ENCODE measurements around the gene TTPAL.

TTPAL gene

DNA sequence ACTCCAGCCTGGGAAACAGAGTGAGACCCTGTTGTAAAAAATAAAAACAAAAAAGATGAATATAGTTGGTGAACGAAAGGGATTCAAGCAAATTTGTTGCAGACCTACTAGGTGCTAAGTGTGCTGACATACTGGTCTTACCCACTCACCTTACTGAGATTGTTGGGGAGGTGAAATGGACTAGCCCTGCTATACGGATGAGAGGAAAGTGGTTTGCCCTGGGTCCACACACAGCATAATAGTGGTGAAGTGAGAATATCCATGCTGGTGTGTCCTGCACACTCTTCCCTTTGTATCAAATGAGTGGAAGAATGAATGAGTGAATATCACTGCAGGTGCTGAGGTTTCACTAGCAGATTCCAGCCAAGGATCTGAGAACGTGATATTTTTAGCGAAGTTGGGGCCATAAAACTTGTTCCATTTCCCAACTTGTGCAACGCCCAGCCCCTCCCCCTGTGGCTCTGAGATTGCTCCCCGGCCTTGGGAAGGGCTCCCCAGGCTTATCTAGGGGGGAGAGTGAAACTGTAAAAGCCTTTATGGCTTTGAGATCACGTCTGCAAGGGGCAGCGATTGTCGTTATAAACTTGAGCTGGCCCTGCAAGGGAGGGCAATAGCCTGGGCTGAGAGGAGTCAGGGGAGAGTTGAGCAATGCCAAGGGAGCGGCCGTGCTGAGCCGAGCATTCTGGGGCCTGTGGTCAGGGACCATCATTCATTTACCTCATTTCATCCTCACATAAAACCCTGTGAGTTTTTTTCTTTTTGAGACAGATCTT is 33.2 kb upstream of the TTPAL start:
- DNase-seq: no peak

DNA sequence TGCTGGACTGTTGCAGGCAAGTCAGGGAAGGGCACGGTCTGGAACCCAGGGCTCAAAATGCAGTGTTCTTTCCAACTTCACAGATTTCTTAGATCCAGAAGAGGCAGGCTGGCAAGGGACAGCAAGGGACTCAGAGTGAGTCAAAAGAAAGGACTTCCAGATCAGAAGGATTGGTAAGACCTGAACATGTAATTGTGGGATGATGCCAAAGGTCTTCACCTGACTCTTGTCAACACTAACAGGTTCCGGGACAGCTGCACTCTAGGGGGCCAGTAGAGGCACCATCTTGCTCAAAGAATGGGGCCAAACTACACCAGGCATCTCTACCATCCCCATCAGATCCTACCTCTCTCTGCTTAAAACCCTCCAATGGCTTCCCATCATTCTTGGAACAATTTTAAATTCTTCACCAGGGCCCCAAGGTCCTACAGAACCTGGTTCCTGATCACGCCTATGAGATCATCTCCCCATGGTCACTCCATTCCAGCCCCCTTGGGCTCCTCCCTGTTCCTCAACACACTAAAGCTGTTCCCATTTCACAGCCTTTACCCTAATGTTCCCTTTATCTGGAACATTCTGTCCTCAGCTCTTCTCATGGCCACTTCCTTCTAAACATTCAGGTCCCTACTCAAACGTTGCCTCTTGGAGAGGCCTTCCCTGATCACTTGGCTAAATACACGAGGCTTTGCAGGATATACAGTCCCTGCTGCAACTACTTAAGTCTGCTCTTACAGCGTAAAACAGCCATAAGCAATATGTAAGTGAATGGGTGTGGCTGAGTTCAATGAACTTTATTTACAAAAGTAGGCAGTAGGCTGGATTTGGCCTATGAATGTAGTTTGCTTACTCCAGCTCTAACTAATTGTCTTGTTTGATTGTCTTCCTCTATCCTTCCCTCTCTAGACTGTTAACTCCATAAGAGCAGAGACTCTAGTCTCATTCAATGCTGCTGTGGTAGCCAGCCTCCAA is 29.6 kb upstream of the TTPAL start:
- DNase-seq: no peak

DNA sequence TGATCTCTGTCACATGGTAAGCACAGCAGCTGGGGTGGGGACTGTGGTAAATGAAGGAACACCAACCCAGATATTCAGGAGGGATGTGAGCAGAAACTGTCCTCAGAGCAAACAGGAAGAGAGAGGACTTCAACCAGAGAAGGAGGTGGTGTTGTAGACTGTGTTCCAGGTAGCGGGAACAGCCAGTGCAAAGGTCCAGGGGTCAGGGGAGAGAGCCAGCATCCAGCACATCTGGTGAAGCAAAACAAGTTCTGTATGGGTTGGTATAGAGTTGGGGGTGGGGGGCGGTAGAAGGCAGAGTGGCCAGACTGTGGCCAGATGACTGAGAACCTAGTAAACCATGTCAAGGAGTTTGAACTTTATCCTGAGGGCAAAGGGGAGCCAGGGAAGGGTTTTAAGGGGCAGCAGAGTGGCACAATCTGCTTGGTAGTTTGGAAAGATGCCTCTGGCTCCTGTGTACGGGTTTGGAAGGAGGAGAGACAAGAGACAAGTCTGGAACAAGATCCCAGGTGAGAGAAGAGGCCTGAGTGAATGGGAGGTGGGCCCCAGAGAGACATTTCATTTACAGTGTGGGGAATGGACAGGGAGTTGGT is 27.8 kb upstream of the TTPAL start:
- no peak for DNase-seq

DNA sequence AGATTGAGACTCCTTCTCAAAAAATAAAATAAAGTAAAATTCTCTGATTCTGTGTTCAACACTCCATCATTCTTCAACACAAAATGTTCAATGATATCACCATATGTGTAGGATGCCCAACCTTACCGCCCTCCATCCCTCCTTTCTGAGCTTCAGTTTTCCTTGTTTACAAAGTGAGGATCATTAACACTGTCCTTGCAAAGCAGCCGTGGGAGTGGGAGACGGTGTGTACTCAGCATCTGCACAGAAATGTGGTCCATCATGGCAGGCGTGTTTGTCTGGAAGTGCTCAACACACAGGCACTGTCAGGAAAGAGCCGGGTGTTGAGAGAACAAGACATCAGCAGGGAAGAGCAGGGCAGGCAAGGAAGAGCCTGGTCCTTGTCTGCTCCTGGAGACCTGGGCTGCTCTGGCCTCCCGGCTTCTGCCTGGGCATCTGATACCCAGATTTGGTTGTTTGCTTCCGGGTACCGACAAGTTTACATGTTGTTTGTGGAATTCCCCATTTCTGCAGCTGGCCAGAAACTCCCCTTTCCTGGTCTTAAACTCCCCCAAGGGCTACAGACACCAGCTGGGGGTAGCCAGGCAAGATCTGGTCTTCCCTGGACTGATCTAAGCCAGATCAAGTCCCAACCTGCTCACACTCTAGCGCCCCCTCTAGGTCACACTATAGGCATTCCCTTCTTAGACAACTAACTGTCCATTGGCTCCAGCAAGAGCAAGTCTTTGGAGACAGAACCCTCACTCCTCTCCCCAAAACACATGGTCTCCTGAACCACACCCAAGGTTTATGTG is 26.7 kb upstream of the TTPAL start:
- no peak for DNase-seq

DNA sequence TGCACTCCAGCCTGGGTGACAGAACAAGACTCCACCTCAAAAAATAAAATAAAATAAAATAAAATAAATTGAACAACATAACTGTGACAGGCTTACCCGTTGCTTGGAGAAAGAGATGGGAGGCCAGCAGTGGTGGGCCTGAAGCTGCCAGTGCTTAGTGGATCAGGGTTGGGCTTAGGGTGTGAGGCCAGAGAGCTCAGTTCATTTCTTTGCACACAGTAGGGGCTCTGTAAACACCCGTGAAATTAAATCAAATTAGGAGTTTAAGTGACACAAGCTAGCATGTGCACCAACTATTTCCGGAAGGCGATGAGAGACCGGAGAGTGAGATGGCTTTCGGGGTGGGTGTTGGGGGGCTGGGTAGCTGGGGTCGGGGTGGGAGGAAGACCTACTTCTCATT is 25.8 kb upstream of the TTPAL start:
- DNase-seq: no peak

DNA sequence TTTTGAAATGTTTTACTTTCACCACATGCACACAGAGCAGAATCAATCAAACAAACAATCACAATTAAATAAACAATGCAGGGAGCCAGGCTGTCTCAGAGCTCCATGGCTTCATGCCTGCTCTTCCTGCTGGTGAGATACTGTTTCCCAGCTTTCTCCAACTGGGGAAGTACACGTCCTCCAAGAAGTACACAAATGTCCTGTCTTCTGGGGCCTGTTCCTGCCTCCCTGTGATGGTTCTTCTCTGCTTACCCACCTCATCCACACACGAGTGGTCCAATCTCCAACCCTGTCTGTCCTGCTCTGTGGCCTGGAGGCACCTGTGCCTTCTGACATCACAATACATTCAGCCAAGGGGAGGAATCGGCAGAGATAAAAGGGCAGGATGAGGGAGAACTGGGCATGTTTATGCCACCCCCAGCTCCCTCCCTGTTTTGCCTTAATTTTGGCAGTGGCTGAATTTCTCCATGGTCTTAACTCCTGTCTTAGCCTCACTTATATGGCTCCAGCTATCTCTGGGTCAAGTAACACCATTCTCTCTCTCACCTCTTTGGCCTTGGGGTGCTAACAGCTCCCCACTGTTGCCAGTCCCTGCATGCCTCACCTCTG is 25.3 kb upstream of the TTPAL start:
- DNase-seq: no peak

DNA sequence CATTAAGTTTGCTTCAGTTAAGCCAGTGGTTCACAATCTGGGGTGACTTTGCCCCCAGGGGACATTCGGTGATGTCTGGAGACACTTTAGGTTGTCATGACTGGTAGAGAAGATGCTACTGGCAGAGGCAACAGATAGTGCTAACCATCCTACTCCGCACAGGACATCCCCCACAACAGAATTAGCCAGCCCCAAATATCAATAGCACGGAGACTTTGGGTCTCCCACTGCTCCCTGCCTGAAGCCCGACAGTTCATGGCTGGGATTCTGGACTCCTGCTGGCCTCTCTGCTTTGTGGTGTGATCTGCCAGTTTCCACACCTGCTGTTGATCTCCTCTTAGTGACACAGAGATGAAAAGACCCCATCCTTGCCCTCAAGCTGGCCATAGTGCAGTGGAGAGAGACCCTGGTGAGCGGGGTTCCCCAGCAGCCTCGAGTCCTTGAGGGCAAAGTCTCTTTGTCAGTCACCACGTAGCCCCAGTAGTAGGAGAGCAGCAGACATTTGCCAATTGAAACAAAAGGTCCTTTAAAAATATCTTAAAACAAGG is 24.7 kb upstream of the TTPAL start:
- no peak for DNase-seq

DNA sequence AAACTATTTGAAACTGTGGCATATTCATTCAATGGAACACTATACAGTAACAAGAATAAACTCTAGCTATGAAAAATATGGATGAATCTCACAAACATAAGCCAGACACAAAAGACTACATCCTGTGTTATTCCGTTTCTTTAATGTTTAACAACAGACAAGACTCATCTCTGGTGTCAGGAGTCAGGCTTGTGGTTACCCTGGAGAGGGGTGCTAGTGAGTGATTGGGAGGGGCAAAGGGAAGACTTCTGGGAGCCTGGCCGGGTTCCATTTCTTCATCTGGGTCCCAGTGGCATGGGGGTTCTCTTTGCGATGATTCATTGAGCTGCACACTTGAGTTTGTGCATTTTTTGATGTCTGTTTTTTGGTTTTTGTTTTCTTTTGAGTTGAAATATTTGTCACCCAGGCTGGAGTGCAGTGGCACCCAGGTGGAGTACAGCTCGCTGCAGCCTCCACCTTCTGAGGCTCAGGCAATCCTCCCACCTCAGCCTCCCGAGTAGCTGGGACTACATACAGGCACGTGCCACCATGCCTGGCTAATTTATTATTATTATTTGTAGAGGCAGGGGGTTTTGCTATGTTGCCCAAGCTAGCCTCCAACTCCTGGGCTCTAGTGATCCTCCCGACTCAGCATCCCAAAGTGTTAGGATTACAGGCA is 21.2 kb upstream of the TTPAL start:
- DNase-seq: no peak

DNA sequence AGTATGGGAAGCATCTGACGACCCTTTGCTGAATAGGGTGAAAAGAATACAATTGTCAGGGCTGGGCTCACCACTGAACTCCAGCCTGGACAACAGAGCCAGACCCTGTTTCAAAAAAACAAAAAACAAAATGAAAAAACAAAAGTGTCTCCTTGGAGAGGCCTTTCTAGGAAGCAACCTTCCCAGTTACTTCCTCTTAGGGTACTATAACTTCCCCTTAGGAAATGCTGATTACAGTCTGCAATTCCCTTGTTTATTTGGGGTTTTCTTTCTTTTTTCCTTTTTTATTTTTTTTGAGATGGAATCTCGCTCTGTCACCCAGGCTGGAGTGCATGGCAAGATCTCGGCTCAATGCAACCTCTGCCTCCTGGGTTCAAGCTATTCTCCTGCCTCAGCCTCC is 20.5 kb upstream of the TTPAL start:
- no peak for DNase-seq

DNA sequence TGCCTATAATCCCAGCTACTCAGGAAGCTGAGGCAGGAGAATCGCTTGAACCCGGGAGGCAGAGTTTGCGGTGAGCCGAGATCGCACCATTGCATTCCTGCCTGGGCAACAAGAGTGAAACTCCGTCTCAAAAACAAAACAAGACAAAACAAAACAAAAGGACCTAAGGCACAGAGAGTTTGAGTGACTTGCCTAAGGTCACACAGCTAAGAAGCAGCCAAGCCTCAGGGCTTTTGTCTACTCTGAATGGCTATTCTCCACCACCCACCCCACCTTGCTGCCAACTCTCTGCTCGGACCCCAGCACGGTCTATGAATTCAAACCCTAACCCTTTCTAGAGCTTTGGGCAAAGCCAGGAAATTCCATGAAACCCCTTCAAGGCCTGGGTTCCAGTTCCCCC is 19.1 kb upstream of the TTPAL start:
- no peak for DNase-seq

DNA sequence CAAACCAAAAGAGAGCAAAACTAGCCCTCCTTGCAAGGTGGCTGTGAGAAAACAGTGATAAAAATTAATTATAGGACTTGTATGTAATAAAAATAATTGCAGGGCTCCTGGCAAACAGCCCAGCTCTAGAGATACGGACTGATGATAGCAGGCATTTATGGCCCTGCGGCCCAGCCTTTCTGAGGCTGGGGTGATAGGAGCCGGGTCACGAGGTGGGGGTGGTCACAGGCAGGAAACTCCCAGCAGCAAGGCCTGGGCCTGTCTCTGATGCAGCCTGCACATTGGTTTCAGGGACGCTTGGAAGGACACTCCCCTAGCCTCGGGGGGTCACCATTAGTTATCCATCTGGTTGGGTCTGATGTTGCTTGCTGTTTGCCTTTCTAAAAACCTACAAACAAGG is 18.7 kb upstream of the TTPAL start:
- DNase-seq: no peak

DNA sequence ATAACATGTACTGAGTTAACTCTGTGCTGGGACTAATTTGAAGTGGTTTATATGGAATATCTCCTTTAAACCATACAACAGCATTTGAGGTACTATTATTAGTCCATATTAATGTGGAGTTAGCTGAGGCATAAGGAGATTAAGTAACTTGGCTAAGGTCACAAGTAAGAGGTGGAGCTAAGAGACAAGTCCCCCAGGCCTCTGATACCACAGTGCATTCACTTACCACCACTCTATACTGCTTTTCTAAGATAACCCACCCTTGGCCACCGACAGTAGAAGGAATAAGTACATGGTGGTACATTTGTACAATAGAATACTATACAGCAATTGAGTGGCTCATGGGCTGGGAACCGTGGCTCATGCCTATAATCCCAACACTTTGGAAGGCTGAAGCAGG is 16.4 kb upstream of the TTPAL start:
- DNase-seq: no peak

DNA sequence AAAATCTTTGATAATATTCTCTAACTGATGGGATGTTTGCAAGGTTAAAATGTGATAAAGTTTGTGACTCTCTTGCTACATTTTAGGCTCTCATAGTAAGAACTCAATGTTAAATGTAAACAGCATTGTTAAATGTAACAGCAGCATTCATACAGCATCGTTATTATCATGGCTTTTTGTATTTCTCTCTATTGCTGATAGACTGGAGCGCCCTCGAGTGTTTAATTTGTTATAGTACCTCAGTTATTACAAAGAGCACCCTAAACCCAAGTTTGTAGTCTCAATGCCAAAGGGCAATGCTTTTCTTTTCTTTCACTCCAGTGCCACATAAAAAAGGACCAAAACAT is 14.9 kb upstream of the TTPAL start:
- no peak for DNase-seq

DNA sequence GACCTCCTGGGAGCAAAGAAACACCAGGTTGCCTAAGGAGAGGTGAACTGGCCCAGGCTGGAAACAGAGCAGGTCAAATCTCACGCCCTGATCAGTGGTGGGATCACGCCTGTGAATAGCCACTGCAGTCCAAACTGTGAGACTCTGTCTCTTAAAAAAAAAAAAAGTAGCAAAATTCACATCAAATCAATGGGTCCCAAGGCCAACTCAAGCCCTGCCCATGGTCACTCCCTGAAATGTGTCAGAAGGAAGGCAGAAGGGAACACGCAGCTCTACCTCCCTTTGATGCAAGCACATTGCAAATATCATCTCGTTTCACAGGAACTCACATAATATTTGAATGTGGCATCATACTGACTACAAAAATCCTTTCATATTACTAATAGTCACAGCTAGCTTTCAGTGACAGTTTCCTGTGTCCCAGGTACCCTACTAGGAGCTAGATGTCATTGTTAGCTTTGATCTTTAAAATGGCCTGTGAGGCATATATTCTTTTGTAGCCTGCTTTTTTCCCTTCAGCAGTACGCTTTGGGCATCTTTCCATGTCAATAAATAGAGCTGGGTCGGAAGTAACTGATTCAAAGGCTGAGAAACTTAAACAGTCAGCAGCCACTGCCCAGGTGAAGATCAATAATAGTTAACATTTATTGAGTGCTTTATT is 14.4 kb upstream of the TTPAL start:
- no peak for DNase-seq

DNA sequence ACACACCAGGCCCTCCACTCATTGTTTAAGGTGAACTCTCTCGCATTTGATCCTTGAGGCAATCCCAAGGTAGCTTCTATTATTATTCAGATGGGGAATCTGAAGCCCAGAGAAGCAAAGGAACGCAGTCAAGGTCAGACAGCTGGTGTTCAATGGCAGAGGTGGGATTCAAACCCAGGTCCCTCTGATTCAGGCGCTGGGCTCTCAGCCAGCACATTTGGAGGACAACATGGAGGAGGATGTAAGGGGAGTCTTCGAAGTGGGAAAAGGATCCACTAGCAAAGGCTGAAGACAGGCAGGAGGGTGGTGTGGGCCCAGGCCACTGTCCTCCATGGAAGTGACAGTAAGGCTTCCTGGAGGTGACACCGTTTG is 13.9 kb upstream of the TTPAL start:
- DNase-seq: no peak

DNA sequence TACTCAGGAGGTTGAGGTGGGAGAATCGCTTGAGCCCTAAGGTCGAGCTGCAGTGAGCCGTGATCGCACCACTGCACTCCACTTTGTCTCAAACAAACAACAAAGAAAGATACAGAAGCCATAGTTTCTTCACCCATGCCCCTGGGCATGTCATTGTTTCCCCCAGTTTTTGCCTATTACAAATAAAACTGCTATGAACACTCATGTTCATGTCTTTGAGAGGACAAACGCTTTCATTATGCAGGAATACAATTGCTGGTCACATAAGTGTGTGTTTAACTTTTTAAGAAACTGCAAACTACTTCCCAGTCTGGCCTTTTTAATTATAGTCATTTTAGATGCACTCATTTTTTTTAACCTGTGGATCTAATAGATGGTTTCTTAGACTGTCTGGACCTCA is 12.2 kb upstream of the TTPAL start:
- DNase-seq: no peak

DNA sequence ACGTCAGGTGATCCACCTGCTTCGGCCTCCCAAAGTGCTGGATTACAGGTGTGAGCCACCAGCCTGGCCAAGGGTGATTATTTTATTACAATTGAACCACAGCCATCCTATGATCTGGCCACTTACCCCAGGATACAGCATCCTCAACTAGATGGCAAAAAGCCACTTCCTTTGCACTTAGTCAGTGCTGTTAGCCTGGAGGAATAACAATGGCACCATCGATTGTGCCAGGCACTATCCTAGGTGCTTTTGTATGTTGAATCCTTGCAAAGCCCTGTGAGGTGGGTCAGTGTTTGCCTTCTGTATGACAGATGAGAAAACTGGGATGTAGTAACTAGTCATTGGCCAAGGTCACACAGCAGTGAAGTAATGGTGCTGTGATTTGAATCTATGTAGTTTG is 11.2 kb upstream of the TTPAL start:
- no peak for DNase-seq

DNA sequence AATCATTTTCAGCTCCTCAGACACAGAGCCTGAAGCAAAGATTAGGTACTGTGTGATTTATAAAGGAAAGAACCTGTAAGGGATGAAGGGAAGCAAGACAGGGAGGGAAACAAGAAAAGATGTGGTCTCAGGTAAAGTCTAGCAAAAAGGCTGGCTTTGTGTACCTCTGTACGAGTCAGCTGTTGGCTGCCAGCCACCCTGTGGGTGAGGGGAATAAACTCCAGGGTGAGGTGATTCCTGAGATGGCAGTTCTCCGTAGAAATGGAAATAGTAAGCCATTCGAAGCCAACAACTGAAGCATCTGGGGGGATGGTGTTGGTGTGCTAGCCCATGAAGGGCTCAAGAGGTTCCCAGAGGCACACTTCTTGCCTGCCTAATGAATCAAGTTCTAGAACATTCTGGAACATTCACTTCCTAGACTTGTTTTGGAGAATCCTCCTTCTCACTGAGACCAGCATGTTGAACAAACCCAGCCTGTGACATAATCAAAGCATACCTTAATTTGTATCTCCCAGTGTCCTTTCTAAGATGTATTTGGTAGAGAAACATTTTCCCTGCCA is 10.6 kb upstream of the TTPAL start:
- DNase-seq: no peak

DNA sequence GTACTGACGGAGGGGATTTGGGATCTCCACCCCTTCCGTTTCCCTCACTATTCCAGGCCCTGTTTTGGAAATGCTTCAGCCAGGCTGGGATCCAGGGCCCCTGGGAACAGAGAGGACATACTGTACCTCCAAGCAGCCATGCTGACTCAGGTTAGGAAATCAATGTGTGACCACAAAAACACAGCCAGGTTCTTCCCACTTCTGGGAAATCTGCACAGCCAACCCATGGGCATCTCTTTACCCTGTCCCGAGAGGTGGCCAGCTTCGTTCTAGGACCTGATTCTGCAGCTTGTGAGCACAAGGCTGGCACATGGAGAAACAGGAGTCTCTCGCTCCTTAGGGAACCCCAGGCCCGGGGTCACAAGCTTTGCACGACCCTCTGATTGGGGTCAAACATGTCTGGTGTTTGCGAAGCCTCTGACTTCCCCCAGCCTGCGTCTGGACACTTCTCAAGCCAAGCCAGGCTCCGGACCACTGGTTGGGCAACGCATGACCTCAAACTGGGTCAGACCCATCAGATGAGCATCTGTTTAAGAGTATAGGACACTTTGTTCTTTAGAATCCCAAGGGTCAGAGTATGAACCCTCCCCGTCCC is 8.3 kb upstream of the TTPAL start:
- no peak for DNase-seq

DNA sequence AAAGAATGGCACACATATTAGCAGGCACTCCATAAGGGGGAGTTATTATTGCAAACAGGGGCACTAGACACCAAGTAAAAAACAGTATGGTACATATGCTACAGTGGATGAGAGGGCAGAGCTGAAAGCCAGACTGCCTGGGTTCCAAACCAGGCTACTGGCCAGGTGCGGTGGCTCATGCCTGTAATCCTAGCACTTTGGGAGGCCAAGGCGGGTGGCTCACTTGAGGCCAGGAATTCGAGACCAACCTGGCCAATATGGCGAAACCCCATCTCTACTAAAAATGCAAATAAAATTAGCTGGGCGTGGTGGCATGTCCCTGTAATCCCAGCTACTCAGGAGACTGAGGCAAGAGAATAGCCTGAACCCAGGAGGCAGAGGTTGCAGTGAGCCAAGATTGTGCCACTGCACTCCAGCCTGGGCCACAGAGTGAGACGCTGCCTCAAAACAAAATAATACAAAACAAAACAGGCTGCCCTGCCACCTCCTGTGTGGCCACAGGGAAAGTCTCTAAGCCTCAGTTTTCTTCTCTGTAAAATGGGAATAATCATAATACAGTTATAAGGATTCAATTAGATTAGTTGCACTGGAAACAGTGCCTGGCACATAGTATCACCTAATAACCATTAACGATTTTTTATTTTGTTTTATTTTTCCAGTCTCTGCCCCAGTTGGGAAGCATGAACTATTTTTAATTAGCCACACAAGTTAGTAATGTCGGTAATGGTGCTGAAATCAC is 7.5 kb upstream of the TTPAL start:
- no peak for DNase-seq

Data from activated CD4-positive, alpha-beta T cell treated with anti-CD3 and anti-CD28 coated beads for 1 hour (primary cell).